ENCODE measurements around the gene IL6ST.

Gene IL6ST

GRCh38 chr5:55903121-55903701, 91.6 kb downstream of the IL6ST start:
- Mint-ChIP-seq H3K4me1 (peaks cover 9% of the 10 kb centered on the region), H3K27me3 (ENCODE audit: low read depth) (no peaks in the 10 kb centered on the region), H3K9me3 (no peaks in the 10 kb centered on the region), H3K36me3 (ENCODE audit: low read depth) (no peaks in the 10 kb centered on the region), H3K4me3 (no peak overlapping the region), H3K27ac (no peak overlapping the region)
- TF ChIP-seq CTCF (IDR thresholded peaks at IDR 0.05; ENCODE audit: unreplicated experiment in 3 of 3): no peak

- no peak for TF ChIP-seq CTCF (IDR thresholded peaks at IDR 0.05; ENCODE audit: unreplicated experiment in 3 of 3)
Measured at GRCh38 chr5:55902696-55903095, 92.1 kb downstream of the IL6ST start.

GRCh38 chr5:55900776-55901175, 94.0 kb downstream of the IL6ST start:
- no peak overlapping the region for H3K4me3 Mint-ChIP-seq
- no peak for TF ChIP-seq CTCF (IDR thresholded peaks at IDR 0.05; ENCODE audit: unreplicated experiment in 3 of 3)
- no peaks in the 10 kb centered on the region for H3K36me3 Mint-ChIP-seq (ENCODE audit: low read depth)
- peaks cover 9% of the 10 kb centered on the region for H3K4me1 Mint-ChIP-seq
- H3K27ac Mint-ChIP-seq: no peak overlapping the region
- H3K27me3 Mint-ChIP-seq (ENCODE audit: low read depth): no peaks in the 10 kb centered on the region
- H3K9me3 Mint-ChIP-seq: no peaks in the 10 kb centered on the region

More at GRCh38 chr5:55902696-55903095, 92.1 kb downstream of the IL6ST start:
- Mint-ChIP-seq H3K36me3 (ENCODE audit: low read depth) (no peaks in the 10 kb centered on the region), H3K27ac (no peak overlapping the region), H3K9me3 (no peaks in the 10 kb centered on the region), H3K4me1 (peaks cover 9% of the 10 kb centered on the region), H3K4me3 (no peak overlapping the region), H3K27me3 (ENCODE audit: low read depth) (no peaks in the 10 kb centered on the region)

- TF ChIP-seq CTCF (IDR thresholded peaks at IDR 0.05; ENCODE audit: unreplicated experiment in 3 of 3): no peak
- no peak overlapping the region for H3K4me3 Mint-ChIP-seq
- H3K9me3 Mint-ChIP-seq: no peaks in the 10 kb centered on the region
- H3K36me3 Mint-ChIP-seq (ENCODE audit: low read depth): no peaks in the 10 kb centered on the region
- H3K27me3 Mint-ChIP-seq (ENCODE audit: low read depth): no peaks in the 10 kb centered on the region
- H3K4me1 Mint-ChIP-seq: peaks cover 9% of the 10 kb centered on the region
- H3K27ac Mint-ChIP-seq: no peak overlapping the region
Measured at GRCh38 chr5:55900068-55900467, 94.7 kb downstream of the IL6ST start.

GRCh38 chr5:55899344-55899743, 95.4 kb downstream of the IL6ST start:
- no peaks in the 10 kb centered on the region for H3K36me3 Mint-ChIP-seq (ENCODE audit: low read depth)
- H3K27me3 Mint-ChIP-seq (ENCODE audit: low read depth): no peaks in the 10 kb centered on the region
- no peak overlapping the region for H3K27ac Mint-ChIP-seq

More at GRCh38 chr5:55899344-55899743, 95.4 kb downstream of the IL6ST start:
- no peak for TF ChIP-seq CTCF (IDR thresholded peaks at IDR 0.05; ENCODE audit: unreplicated experiment in 3 of 3)
- Mint-ChIP-seq H3K4me1 (peaks cover 9% of the 10 kb centered on the region), H3K4me3 (no peak overlapping the region), H3K9me3 (no peaks in the 10 kb centered on the region)

All from nephron (organoid).